ENCODE data around the gene PREX1.
A peak's percentile ranks its signal among the peaks of the same experiment; 100 is the strongest.

The PREX1 gene

GRCh38 chr20:48799328-48800105 lies 28.3 kb downstream of the PREX1 start:
- Mint-ChIP-seq H3K27ac (peak overlapping the region in 1 of 3 experiments; percentile 28), H3K9me3 (peaks cover under 1% of the 10 kb centered on the region), H3K4me1 (peaks cover 18% of the 10 kb centered on the region), H3K36me3 (ENCODE audit: low read depth) (no peaks in the 10 kb centered on the region), H3K4me3 (no peak overlapping the region), H3K27me3 (ENCODE audit: low read depth) (no peaks in the 10 kb centered on the region)
- no peak for TF ChIP-seq CTCF (IDR thresholded peaks at IDR 0.05; ENCODE audit: unreplicated experiment in 3 of 3)

GRCh38 chr20:48797850-48798747 lies 29.7 kb downstream of the PREX1 start:
- H3K4me3 Mint-ChIP-seq: peak overlapping the region in 1 of 3 experiments; percentile 6
- peak overlapping the region in 1 of 3 experiments; percentile 47 for H3K27ac Mint-ChIP-seq
- H3K4me1 Mint-ChIP-seq: peaks cover 25% of the 10 kb centered on the region
- no peak for TF ChIP-seq CTCF (IDR thresholded peaks at IDR 0.05; ENCODE audit: unreplicated experiment in 3 of 3)
- no peaks in the 10 kb centered on the region for H3K9me3 Mint-ChIP-seq
- H3K36me3 Mint-ChIP-seq (ENCODE audit: low read depth): no peaks in the 10 kb centered on the region
- no peaks in the 10 kb centered on the region for H3K27me3 Mint-ChIP-seq (ENCODE audit: low read depth)

- H3K27ac Mint-ChIP-seq: peak overlapping the region in 1 of 3 experiments; percentile 47
- H3K9me3 Mint-ChIP-seq: no peaks in the 10 kb centered on the region
- H3K4me3 Mint-ChIP-seq: no peak overlapping the region
- no peaks in the 10 kb centered on the region for H3K36me3 Mint-ChIP-seq (ENCODE audit: low read depth)
- no peak for TF ChIP-seq CTCF (IDR thresholded peaks at IDR 0.05; ENCODE audit: unreplicated experiment in 3 of 3)
- peaks cover 25% of the 10 kb centered on the region for H3K4me1 Mint-ChIP-seq
- peaks cover 4% of the 10 kb centered on the region for H3K27me3 Mint-ChIP-seq (ENCODE audit: low read depth)
These were observed 30.4 kb downstream of the PREX1 start for GRCh38 chr20:48797275-48797825.

- H3K4me3 Mint-ChIP-seq: no peak overlapping the region
- peaks cover 37% of the 10 kb centered on the region for H3K4me1 Mint-ChIP-seq
- no peaks in the 10 kb centered on the region for H3K9me3 Mint-ChIP-seq
- peaks cover 9% of the 10 kb centered on the region for H3K27me3 Mint-ChIP-seq (ENCODE audit: low read depth)
- no peaks in the 10 kb centered on the region for H3K36me3 Mint-ChIP-seq (ENCODE audit: low read depth)
- TF ChIP-seq CTCF (IDR thresholded peaks at IDR 0.05; ENCODE audit: unreplicated experiment in 3 of 3): no peak
- H3K27ac Mint-ChIP-seq: peak overlapping the region in 1 of 3 experiments; percentile 1
These were observed 32.1 kb downstream of the PREX1 start for GRCh38 chr20:48795732-48796131.

GRCh38 chr20:48794816-48795457 lies 32.9 kb downstream of the PREX1 start:
- H3K27ac Mint-ChIP-seq: peak overlapping the region in 1 of 3 experiments; percentile 47
- TF ChIP-seq CTCF (IDR thresholded peaks at IDR 0.05; ENCODE audit: unreplicated experiment in 3 of 3): no peak
- no peak overlapping the region for H3K4me3 Mint-ChIP-seq
- no peaks in the 10 kb centered on the region for H3K9me3 Mint-ChIP-seq
- peaks cover 44% of the 10 kb centered on the region for H3K4me1 Mint-ChIP-seq
- no peaks in the 10 kb centered on the region for H3K36me3 Mint-ChIP-seq (ENCODE audit: low read depth)
- H3K27me3 Mint-ChIP-seq (ENCODE audit: low read depth): peaks cover 15% of the 10 kb centered on the region
